GM12878 (cell line): ENCODE data around the gene B3GNT7. TPM values are rescaled to one million over a fixed set of nuclear protein-coding genes. Genes with fewer than 3 reads are reported as not detected.

Experiments
- ATAC-seq: fragments of 200-7000 bp; cut with Tn5 transposase; 3 replicates; pipeline ENCODE4 v1.9.1; 2020; ENCODE audit warnings: mild to moderate bottlenecking, moderate library complexity
- BruUV-seq: library from RNA; stranded (reverse); fragments of 400-500 nt; replicated peaks from 2 replicates; lab custom pipeline; 2021; lab: Mats Ljungman, UMichigan
- CTCF ChIA-PET: fragments of 300-600 bp; sonication (Branson Sonifier 250); formaldehyde crosslinking; extraction: SDS; loops from one replicate; lab custom pipeline; 2021; ENCODE audit warnings: inconsistent platforms; lab: Yijun Ruan, JAX
- POLR2A ChIA-PET: fragments of 350-600 bp; formaldehyde crosslinking; extraction: SDS; loops from one replicate; lab custom pipeline; 2021; ENCODE audit warnings: inconsistent platforms; lab: Charles Lee
- RAD21 ChIA-PET: fragments of 300-600 bp; sonication (Branson Sonifier 250); formaldehyde crosslinking; loops from one replicate; lab custom pipeline; 2023; ENCODE audit warnings: antibody characterized with exemption; ENCODE audit not compliant: unreplicated experiment; lab: Charles Lee
- SMC1A ChIA-PET: fragments of 300-600 bp; sonication (Branson Sonifier 250); formaldehyde crosslinking; loops from one replicate; lab custom pipeline; 2023; ENCODE audit not compliant: unreplicated experiment, uncharacterized antibody; lab: Charles Lee
- DNase-seq: peaks from one replicate; pipeline ENCODE4 v3.0.0-alpha.2; 2011; ENCODE audit warnings: low read depth, low spot score
- FAIRE-seq: peaks from 3 replicates; lab custom pipeline; 2011; peaks lifted over from hg19 to GRCh38; lab: Jason Lieb, UNC
- H2AFZ ChIP-seq: 2 replicates; pipeline ENCODE4 v1.6.0; 2011; ENCODE audit warnings: low read depth, low read length, control low read depth; ENCODE audit not compliant: control insufficient read depth
- H3K27ac ChIP-seq: 2 replicates; pipeline ENCODE4 v1.5.1; 2011; ENCODE audit warnings: control low read depth; ENCODE audit not compliant: control insufficient read depth, insufficient read depth
- H3K27me3 ChIP-seq, 2 experiments: replicated peaks in 1 of 2; 2 replicates each; pipeline versions ENCODE4 v1.6.0 to v1.6.1; 2011; ENCODE audit warnings: low read length in 1 of 2; ENCODE audit not compliant: control insufficient read depth in 2 of 2, insufficient read depth in 2 of 2
- H3K36me3 ChIP-seq, 2 experiments: 2 replicates each; pipeline ENCODE4 v1.5.1; 2011; ENCODE audit warnings: low read length in 1 of 2; ENCODE audit not compliant: control insufficient read depth in 2 of 2, insufficient read depth in 2 of 2
- H3K4me1 ChIP-seq: 2 replicates; pipeline ENCODE4 v1.6.1; 2011; ENCODE audit warnings: mild to moderate bottlenecking, low read length, moderate library complexity, mixed read lengths; ENCODE audit not compliant: control insufficient read depth, insufficient read depth
- H3K4me2 ChIP-seq: 2 replicates; pipeline ENCODE4 v1.6.0; 2011; ENCODE audit warnings: control low read depth; ENCODE audit not compliant: control insufficient read depth, insufficient read depth
- H3K4me3 ChIP-seq: fragments of 200-600 bp; sonication (generic); 2 replicates; pipeline ENCODE4 v1.5.1; 2016
- H3K79me2 ChIP-seq: 2 replicates; pipeline ENCODE4 v1.6.0; 2011; ENCODE audit warnings: low read length; ENCODE audit not compliant: control insufficient read depth, insufficient read depth
- H3K9ac ChIP-seq: 2 replicates; pipeline ENCODE4 v1.8.0; 2011; ENCODE audit warnings: low read length, control low read depth, mixed read lengths; ENCODE audit not compliant: control insufficient read depth, insufficient read depth
- H3K9me3 ChIP-seq: replicated peaks from 3 replicates; pipeline ENCODE4 v1.5.1; 2011; ENCODE audit warnings: mild to moderate bottlenecking, low read length; ENCODE audit not compliant: control insufficient read depth, insufficient read depth
- H4K20me1 ChIP-seq: 2 replicates; pipeline ENCODE4 v1.6.0; 2011; ENCODE audit not compliant: control insufficient read depth, insufficient read depth
- CHD1 ChIP-seq: IDR thresholded peaks from 2 replicates; pipeline ENCODE4 v1.6.1; 2012; ENCODE audit warnings: low read depth, low read length, improper control_type of control experiment
- IRF4 ChIP-seq: IDR thresholded peaks from 2 replicates; pipeline ENCODE4 v1.6.1; 2011; ENCODE audit warnings: low read depth, low read length
- NFYA ChIP-seq: IDR thresholded peaks from 2 replicates; pipeline ENCODE4 v1.6.1; 2011; ENCODE audit warnings: low read depth, mild to moderate bottlenecking, low read length, improper control_type of control experiment, borderline replicate concordance
- NR2C2 ChIP-seq: IDR thresholded peaks from 2 replicates; pipeline ENCODE4 v1.6.1; 2011; ENCODE audit warnings: borderline replicate concordance, low read depth; ENCODE audit not compliant: control insufficient read depth, insufficient read length
- RB1 ChIP-seq: fragments of 450-650 bp; formaldehyde crosslinking; IDR thresholded peaks from 2 replicates; pipeline ENCODE4 v1.6.1; 2017; ENCODE audit warnings: mild to moderate bottlenecking, borderline replicate concordance
- SMARCA5 ChIP-seq: fragments of 450-650 bp; IDR thresholded peaks from 2 replicates; pipeline ENCODE4 v1.6.1; 2017; ENCODE audit warnings: mild to moderate bottlenecking
- SPI1 ChIP-seq: IDR thresholded peaks from 2 replicates; pipeline ENCODE4 v1.6.1; 2011; ENCODE audit warnings: low read depth, mild to moderate bottlenecking, low read length, moderate library complexity, borderline replicate concordance; ENCODE audit not compliant: insufficient read depth
- TBL1XR1 ChIP-seq: IDR thresholded peaks from 2 replicates; pipeline ENCODE4 v1.6.1; 2012; ENCODE audit warnings: low read depth, low read length, improper control_type of control experiment
- ZBED1 ChIP-seq: IDR thresholded peaks from 2 replicates; pipeline ENCODE4 v1.6.1; 2016; ENCODE audit warnings: borderline replicate concordance
- WGBS: methylation state at CpG from one replicate; pipeline ENCODE4 v1.1.6; 2016; ENCODE audit warnings: low lambda C conversion rate; ENCODE audit not compliant: insufficient replicate concordance, insufficient coverage; ENCODE audit errors: missing lambda C conversion rate; 5-methylcytosine and 5-hydroxymethylcytosine counted together
- in situ Hi-C: fragments of 300-500 bp; cut with MboI; formaldehyde crosslinking; loops from 9 replicates; pipeline ENCODE4 v1.14.3; 2018; ENCODE audit warnings: mixed read lengths
- intact Hi-C: fragments of 100-400 bp; cut with micrococcal nuclease; formaldehyde crosslinking; loops from one replicate; pipeline ENCODE4 v1.14.2; 2022; ENCODE audit not compliant: unreplicated experiment
- polyA plus RNA-seq, 11 experiments: library from polyadenylated mRNA; depleted of rRNA in 4 of 11; unstranded in 6 of 11; stranded (reverse) in 5 of 11; fragments of >200 nt; fragmentation: Nextera tagmentation in 4 of 11; fragmentation: Illumina TruSeq in 1 of 11; extraction: Ambion mirVana in 4 of 11; extraction: Trizol in 1 of 11; gene quantifications; 1 replicate in 1 of 11; 2 replicates in 10 of 11; pipeline versions ENCODE4 v1.2.1 to v1.2.3, GENCODE V29; 2011 to 2016; ENCODE audit warnings: inconsistent platforms in 2 of 11, missing spikeins in 2 of 11, low read depth in 1 of 11
- total RNA-seq, 4 experiments: library from RNA; depleted of rRNA in 3 of 4; stranded (reverse); fragments of >200 nt in 3 of 4; fragmentation: Illumina TruSeq in 1 of 4; extraction: Trizol in 1 of 4; gene quantifications; 2 replicates each; pipeline versions ENCODE4 v1.2.1 to v1.2.3, GENCODE V29; 2013 to 2021
- TF ChIP-seq, protein P1 (sequence below): fragments of 450-650 bp; IDR thresholded peaks from 2 replicates; pipeline ENCODE4 v1.6.1; 2017; ENCODE audit warnings: mild to moderate bottlenecking, moderate library complexity
- TF ChIP-seq, protein P2 (sequence below): IDR thresholded peaks from 2 replicates; pipeline ENCODE4 v1.6.1; 2012; ENCODE audit warnings: low read depth, low read length, improper control_type of control experiment
- TF ChIP-seq, protein P3 (sequence below): fragments of 450-650 bp; IDR thresholded peaks from 2 replicates; pipeline ENCODE4 v1.6.1; 2017; ENCODE audit warnings: antibody characterized with exemption, mild to moderate bottlenecking, moderate library complexity

B3GNT7 gene
- total and polyA plus RNA-seq, 10 of the 15 experiments (the other 5 are each of a cell fraction or from before 2014, with no cell fraction given) = 0.91 to 12.6 (median 3.7) TPM

DNA sequence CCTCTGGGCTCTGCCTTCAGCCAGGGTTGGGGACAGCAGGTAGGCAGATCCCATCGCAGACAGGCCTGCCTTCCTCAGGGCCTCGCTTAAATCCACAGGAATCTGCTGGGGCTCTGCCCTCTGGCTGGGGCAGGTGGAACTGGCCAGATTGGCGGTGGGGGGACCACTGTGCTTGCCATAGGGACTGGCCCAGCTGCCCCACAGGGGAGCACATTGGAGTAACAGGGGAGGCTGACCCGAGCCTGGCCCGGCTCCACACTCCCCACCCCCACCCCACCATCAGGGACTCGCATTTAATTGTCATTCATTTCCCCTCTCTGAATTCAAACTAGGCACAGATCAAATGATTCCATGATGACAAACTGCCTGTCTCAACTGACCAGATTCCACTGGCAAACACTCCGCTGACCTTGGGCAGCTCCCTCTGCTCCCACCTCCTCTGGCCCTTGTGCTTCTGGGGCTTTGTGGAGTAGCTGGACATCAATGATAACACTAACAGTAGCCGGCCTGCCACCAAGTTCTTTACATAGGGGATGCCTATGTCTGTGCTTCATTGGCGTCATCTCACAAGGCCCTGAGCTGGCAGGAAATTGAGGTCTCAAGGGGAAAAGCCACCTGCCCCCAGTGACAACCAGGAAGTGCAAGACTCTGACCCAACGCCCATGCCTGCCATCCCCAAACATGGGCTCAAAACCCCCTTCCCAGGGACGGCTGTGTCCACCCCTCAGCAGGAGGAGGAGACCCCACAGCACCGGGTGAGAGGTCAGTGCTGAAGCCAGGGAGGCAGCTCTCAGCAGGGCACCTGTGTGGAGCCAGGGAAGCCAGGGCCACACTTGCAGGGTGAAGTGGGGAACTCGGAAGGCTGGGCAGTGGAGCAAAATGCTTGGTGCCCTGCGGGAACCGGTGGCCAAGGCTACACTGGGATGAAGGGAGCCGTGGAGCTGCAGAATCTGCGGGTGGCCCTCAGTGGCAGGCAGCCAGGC lies 2.1 kb upstream of the B3GNT7 start:
- Histone ChIP-seq H2AFZ (peak overlapping the region; percentile 77), H3K27me3 (no peaks in the 10 kb centered on the region), H3K4me3 (peak overlapping the region; percentile 65), H3K36me3 (no peaks in the 10 kb centered on the region; a peak in 1 of 4 replicates), H3K4me1 (peaks cover 58% of the 10 kb centered on the region), H3K4me2 (peak overlapping the region; percentile 83), H3K79me2 (peaks cover 40% of the 10 kb centered on the region), H3K9ac (peak overlapping the region; percentile 85), H3K9me3 (no peaks in the 10 kb centered on the region), H3K27ac (peak overlapping the region; percentile 95), H4K20me1 (no peaks in the 10 kb centered on the region)
- intact Hi-C loops = loop anchor here (1.0 to 10.0 kb wide), 4 partner anchors 96 to 569 kb away; no protein-coding TSS in a partner anchor
- BruUV-seq = TSS peak; percentile 80
- DNase-seq (peak; percentile 67), ATAC-seq (peak; percentile 69), FAIRE-seq (peak; percentile 91)
- POLR2A ChIA-PET = interaction anchor here (0.6 to 2.2 kb wide), 12 partner anchors 12 to 436 kb away, joined by 3 to 15 read pairs (median 4); partner anchors contain the start of gene NCL
- RAD21 ChIA-PET = interaction anchor here (0.7 to 6.0 kb wide), 9 partner anchors 13 to 290 kb away, joined by 3 to 52 read pairs (median 4); partner anchors contain the start of gene NCL
- WGBS = 13% methylated on average over 17 of the region's 17 CpGs
- in situ Hi-C loops = loop anchor here (5.0 kb wide), 2 partner anchors 91 to 166 kb away; no protein-coding TSS in a partner anchor
- CTCF ChIA-PET = interaction anchor here (0.5 to 6.0 kb wide), 26 partner anchors 10 to 569 kb away, joined by 3 to 79 read pairs (median 4); partner anchors contain the start of gene PSMD1
- SMC1A ChIA-PET = interaction anchor here (0.7 to 6.3 kb wide), 19 partner anchors 10 to 481 kb away, joined by 3 to 66 read pairs (median 4); no protein-coding TSS in a partner anchor
- TF ChIP-seq CHD1 = no peak
- TF ChIP-seq SPI1 = 0 out of 2 replicates have a peak, but pooled peaks have one; percentile 45
- TF ChIP-seq SMARCA5 = no peak
- TF ChIP-seq, protein P1, sequence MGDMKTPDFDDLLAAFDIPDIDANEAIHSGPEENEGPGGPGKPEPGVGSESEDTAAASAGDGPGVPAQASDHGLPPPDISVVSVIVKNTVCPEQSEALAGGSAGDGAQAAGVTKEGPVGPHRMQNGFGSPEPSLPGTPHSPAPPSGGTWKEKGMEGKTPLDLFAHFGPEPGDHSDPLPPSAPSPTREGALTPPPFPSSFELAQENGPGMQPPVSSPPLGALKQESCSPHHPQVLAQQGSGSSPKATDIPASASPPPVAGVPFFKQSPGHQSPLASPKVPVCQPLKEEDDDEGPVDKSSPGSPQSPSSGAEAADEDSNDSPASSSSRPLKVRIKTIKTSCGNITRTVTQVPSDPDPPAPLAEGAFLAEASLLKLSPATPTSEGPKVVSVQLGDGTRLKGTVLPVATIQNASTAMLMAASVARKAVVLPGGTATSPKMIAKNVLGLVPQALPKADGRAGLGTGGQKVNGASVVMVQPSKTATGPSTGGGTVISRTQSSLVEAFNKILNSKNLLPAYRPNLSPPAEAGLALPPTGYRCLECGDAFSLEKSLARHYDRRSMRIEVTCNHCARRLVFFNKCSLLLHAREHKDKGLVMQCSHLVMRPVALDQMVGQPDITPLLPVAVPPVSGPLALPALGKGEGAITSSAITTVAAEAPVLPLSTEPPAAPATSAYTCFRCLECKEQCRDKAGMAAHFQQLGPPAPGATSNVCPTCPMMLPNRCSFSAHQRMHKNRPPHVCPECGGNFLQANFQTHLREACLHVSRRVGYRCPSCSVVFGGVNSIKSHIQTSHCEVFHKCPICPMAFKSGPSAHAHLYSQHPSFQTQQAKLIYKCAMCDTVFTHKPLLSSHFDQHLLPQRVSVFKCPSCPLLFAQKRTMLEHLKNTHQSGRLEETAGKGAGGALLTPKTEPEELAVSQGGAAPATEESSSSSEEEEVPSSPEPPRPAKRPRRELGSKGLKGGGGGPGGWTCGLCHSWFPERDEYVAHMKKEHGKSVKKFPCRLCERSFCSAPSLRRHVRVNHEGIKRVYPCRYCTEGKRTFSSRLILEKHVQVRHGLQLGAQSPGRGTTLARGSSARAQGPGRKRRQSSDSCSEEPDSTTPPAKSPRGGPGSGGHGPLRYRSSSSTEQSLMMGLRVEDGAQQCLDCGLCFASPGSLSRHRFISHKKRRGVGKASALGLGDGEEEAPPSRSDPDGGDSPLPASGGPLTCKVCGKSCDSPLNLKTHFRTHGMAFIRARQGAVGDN = peak; percentile 98
- TF ChIP-seq IRF4 = no peak
- TF ChIP-seq, protein P2, sequence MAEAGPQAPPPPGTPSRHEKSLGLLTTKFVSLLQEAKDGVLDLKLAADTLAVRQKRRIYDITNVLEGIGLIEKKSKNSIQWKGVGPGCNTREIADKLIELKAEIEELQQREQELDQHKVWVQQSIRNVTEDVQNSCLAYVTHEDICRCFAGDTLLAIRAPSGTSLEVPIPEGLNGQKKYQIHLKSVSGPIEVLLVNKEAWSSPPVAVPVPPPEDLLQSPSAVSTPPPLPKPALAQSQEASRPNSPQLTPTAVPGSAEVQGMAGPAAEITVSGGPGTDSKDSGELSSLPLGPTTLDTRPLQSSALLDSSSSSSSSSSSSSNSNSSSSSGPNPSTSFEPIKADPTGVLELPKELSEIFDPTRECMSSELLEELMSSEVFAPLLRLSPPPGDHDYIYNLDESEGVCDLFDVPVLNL = no peak
- no peak for TF ChIP-seq NFYA
- peak; percentile 69; the same call in 1 of the 2 replicates for TF ChIP-seq TBL1XR1
- TF ChIP-seq NR2C2 = no peak
- no peak for TF ChIP-seq ZBED1
- TF ChIP-seq, protein P3, sequence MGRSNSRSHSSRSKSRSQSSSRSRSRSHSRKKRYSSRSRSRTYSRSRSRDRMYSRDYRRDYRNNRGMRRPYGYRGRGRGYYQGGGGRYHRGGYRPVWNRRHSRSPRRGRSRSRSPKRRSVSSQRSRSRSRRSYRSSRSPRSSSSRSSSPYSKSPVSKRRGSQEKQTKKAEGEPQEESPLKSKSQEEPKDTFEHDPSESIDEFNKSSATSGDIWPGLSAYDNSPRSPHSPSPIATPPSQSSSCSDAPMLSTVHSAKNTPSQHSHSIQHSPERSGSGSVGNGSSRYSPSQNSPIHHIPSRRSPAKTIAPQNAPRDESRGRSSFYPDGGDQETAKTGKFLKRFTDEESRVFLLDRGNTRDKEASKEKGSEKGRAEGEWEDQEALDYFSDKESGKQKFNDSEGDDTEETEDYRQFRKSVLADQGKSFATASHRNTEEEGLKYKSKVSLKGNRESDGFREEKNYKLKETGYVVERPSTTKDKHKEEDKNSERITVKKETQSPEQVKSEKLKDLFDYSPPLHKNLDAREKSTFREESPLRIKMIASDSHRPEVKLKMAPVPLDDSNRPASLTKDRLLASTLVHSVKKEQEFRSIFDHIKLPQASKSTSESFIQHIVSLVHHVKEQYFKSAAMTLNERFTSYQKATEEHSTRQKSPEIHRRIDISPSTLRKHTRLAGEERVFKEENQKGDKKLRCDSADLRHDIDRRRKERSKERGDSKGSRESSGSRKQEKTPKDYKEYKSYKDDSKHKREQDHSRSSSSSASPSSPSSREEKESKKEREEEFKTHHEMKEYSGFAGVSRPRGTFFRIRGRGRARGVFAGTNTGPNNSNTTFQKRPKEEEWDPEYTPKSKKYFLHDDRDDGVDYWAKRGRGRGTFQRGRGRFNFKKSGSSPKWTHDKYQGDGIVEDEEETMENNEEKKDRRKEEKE = no peak
- TF ChIP-seq RB1 = no peak
